ENCODE measurements around the gene OLFM2. TPM values are rescaled to one million over a fixed set of nuclear protein-coding genes. Genes with fewer than 3 reads are reported as not detected.

The OLFM2 gene
- total RNA-seq, 1 experiment from 2014 or later, result 19.9 TPM

DNA sequence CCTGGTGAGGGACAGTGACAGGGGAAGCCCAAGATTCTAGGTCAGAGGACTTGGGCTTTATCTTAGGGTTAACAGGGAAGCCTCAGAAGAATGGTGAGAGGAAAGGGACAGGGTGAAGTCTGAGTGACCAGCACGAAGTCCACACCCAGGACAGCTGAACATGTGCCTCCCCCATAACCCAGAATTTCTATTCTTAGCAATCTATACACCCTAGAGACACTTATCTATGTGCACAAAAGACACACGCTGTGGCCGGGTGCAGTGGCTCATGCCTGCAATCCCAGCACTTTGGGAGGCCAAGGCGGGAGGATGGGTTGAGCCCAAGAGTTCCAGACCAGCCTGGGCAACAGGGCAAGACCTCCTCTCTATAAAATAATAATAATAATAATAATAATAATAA is 11.1 kb upstream of the OLFM2 start:
- H3K4me2 ChIP-seq (ENCODE audit: low read length), result no peak overlapping the region
- ChIA-PET CTCF (no interaction called here), POLR2A (interaction anchor here (0.7 to 1.4 kb wide), 2 partner anchors 10 to 80 kb away, joined by 3 read pairs; no protein-coding TSS in a partner anchor), RAD21 (ENCODE audit: low non-redundant PET in 1 of 2, low total read pairs in 2 of 2, uncharacterized antibody in 2 of 2, unreplicated experiment in 2 of 2) (no interaction called here)
- no peak for ATAC-seq
- BruUV-seq (replicated peaks), result no TSS peak
- H3K9me3 ChIP-seq (ENCODE audit: control insufficient read depth in 1 of 2, insufficient read depth in 1 of 2, low read depth in 1 of 2, low read length in 2 of 2), result peaks cover 0 to 2% of the 10 kb centered on the region in 2 experiments; a peak in 1 of 4 replicates
- intact Hi-C loops (cut with micrococcal nuclease), result no loop called here
- H3K27ac ChIP-seq (ENCODE audit: low read depth, low read length), result no peak overlapping the region
- H2AFZ ChIP-seq (ENCODE audit: low read depth, low read length, poor library complexity, severe bottlenecking), result no peak overlapping the region
- H3K4me1 ChIP-seq (ENCODE audit: control insufficient read depth in 1 of 2, insufficient read depth in 2 of 2, low read length in 2 of 2), result peaks cover 0 to 13% of the 10 kb centered on the region in 2 experiments; a peak in 3 of 4 replicates
- H3K4me3 ChIP-seq (replicated peaks in 1 of 2; ENCODE audit: low read depth in 1 of 2, low read length in 2 of 2), result no peak overlapping the region
- no peaks in the 10 kb centered on the region for H4K20me1 ChIP-seq (ENCODE audit: insufficient read depth)
- no peaks in the 10 kb centered on the region for H3K27me3 ChIP-seq (ENCODE audit: insufficient read depth, low read length)
- H3K36me3 ChIP-seq (ENCODE audit: control insufficient read depth in 1 of 2, insufficient read depth in 2 of 2, low read length in 2 of 2), result no peaks in the 10 kb centered on the region
- H3K9ac ChIP-seq (ENCODE audit: low read length), result no peak overlapping the region
- no peaks in the 10 kb centered on the region for H3K79me2 ChIP-seq (ENCODE audit: insufficient read depth, low read length)
- TF ChIP-seq SIN3A (IDR thresholded peaks at IDR 0.05; ENCODE audit: low read depth), result no peak
- TF ChIP-seq CEBPB (IDR thresholded peaks at IDR 0.05; ENCODE audit: low read depth), result no peak
- no peak for TF ChIP-seq MAX (IDR thresholded peaks at IDR 0.05)
- no peak for TF ChIP-seq FOSL1 (IDR thresholded peaks at IDR 0.05; ENCODE audit: low read depth)
- TF ChIP-seq YY1 (IDR thresholded peaks at IDR 0.05; ENCODE audit: extremely low read depth, insufficient replicate concordance, low read depth, low read length), result no peak
- no peak for TF ChIP-seq POLR2A (IDR thresholded peaks at IDR 0.05; ENCODE audit: borderline replicate concordance, extremely low read depth, insufficient read depth, insufficient read length)
- no peak for TF ChIP-seq RAD21 (IDR thresholded peaks at IDR 0.05; ENCODE audit: low read depth)
- TF ChIP-seq JUND (IDR thresholded peaks at IDR 0.05), result no peak
- TF ChIP-seq EGR1 (IDR thresholded peaks at IDR 0.05; ENCODE audit: low read depth), result no peak
- no peak for TF ChIP-seq POLR2AphosphoS5 (IDR thresholded peaks at IDR 0.05; ENCODE audit: low read depth, low read length)
- TF ChIP-seq ATF3 (IDR thresholded peaks at IDR 0.05), result no peak
- TF ChIP-seq EZH2phosphoT487 (IDR thresholded peaks at IDR 0.05; ENCODE audit: borderline replicate concordance), result no peak
- no peak for TF ChIP-seq CTCF (IDR thresholded peaks at IDR 0.05 in 2 of 3, conservative IDR thresholded peaks at IDR 0.05 in 1 of 3; ENCODE audit: borderline replicate concordance in 1 of 3, insufficient read depth in 1 of 3, low read depth in 2 of 3, low read length in 2 of 3)
- TF ChIP-seq, protein P1, sequence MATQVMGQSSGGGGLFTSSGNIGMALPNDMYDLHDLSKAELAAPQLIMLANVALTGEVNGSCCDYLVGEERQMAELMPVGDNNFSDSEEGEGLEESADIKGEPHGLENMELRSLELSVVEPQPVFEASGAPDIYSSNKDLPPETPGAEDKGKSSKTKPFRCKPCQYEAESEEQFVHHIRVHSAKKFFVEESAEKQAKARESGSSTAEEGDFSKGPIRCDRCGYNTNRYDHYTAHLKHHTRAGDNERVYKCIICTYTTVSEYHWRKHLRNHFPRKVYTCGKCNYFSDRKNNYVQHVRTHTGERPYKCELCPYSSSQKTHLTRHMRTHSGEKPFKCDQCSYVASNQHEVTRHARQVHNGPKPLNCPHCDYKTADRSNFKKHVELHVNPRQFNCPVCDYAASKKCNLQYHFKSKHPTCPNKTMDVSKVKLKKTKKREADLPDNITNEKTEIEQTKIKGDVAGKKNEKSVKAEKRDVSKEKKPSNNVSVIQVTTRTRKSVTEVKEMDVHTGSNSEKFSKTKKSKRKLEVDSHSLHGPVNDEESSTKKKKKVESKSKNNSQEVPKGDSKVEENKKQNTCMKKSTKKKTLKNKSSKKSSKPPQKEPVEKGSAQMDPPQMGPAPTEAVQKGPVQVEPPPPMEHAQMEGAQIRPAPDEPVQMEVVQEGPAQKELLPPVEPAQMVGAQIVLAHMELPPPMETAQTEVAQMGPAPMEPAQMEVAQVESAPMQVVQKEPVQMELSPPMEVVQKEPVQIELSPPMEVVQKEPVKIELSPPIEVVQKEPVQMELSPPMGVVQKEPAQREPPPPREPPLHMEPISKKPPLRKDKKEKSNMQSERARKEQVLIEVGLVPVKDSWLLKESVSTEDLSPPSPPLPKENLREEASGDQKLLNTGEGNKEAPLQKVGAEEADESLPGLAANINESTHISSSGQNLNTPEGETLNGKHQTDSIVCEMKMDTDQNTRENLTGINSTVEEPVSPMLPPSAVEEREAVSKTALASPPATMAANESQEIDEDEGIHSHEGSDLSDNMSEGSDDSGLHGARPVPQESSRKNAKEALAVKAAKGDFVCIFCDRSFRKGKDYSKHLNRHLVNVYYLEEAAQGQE (IDR thresholded peaks at IDR 0.05; ENCODE audit: low read depth), result no peak
- no peak for TF ChIP-seq SP1 (IDR thresholded peaks at IDR 0.05; ENCODE audit: low read depth)
- TF ChIP-seq ZBTB33 (IDR thresholded peaks at IDR 0.05; ENCODE audit: extremely low read depth, insufficient replicate concordance, low read length), result no peak
- TF ChIP-seq ZFX (IDR thresholded peaks at IDR 0.05), result no peak
- no peak for TF ChIP-seq SRF (IDR thresholded peaks at IDR 0.05; ENCODE audit: low read depth)
- no peaks in the 10 kb centered on the region for H3K9me2 ChIP-seq (ENCODE audit: insufficient read depth)
- no peak for DNase-seq (ENCODE audit: low read depth, low spot score)
